Effector CD4-positive, alpha-beta T cell (primary cell): ENCODE results near the gene KMT5B.
"Not testable (repeated sequence)": the region's sequence is repeated elsewhere in the genome, so short reads cannot be mapped to it uniquely, and the experiment has no call there.

Experiments used
- DNase-seq: peaks from one replicate; pipeline ENCODE4 v3.0.0-alpha.2; 2020
- total RNA-seq: gene quantifications from one replicate; lab custom pipeline; 2026; lab: John Stamatoyannopoulos, UW

Gene KMT5B
- 71.1 reads per million, percentile 76 among the genes with 10 or more reads in this experiment for total RNA-seq

GRCh38 chr11:68213135-68213515 is at the start of gene KMT5B:
KMT5B (minus strand) TSS chr11:68213296; CDS start chr11:68190076, 23,220 bp downstream.
- peak; percentile 27 for DNase-seq

- DNase-seq = no peak
Measured at GRCh38 chr11:68262544-68262827, 49.4 kb upstream of the KMT5B start.

DNA sequence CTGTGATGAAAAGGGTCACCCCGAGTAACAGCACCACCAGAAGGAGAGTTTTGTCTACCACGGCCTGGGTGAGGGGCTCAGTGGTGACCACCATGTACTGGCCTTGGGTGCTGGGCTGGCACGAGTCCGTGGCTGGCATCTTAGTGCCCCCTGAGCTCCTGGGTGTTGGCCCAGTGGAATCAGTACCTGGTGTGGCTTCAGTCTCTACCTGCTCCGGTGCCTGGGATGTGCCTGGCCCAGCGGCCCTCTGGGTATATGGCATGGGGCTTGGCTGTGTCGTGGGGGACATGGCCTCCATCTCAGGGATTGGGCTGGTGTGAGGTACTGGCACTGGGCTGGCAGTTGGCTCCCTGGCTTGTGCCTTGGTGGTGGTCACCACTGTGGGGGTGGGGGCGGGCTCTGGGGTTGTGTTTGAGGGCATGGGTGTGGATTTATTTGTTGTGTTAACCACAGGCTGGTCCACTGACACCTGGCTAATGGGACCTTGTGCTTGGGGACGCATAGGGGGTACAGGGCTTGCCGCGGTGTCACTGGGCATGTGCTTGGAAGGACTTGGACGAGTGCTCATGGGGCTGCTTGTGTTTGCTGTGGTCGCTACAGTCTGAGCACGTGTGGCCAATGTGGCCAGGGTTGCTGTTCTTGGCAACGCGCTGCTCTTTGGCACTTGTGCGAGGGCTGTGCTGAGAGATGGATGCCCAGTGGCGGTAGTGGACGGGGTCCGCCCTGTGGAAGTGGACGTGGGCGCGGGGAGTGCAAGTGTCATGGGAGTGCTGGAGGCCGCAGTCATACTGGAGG is 48.9 kb upstream of the KMT5B start:
- DNase-seq = no peak

GRCh38 chr11:68261006-68261405 is 47.9 kb upstream of the KMT5B start:
- DNase-seq = no peak

GRCh38 chr11:68260484-68260883 is 47.4 kb upstream of the KMT5B start:
- no peak for DNase-seq

DNA sequence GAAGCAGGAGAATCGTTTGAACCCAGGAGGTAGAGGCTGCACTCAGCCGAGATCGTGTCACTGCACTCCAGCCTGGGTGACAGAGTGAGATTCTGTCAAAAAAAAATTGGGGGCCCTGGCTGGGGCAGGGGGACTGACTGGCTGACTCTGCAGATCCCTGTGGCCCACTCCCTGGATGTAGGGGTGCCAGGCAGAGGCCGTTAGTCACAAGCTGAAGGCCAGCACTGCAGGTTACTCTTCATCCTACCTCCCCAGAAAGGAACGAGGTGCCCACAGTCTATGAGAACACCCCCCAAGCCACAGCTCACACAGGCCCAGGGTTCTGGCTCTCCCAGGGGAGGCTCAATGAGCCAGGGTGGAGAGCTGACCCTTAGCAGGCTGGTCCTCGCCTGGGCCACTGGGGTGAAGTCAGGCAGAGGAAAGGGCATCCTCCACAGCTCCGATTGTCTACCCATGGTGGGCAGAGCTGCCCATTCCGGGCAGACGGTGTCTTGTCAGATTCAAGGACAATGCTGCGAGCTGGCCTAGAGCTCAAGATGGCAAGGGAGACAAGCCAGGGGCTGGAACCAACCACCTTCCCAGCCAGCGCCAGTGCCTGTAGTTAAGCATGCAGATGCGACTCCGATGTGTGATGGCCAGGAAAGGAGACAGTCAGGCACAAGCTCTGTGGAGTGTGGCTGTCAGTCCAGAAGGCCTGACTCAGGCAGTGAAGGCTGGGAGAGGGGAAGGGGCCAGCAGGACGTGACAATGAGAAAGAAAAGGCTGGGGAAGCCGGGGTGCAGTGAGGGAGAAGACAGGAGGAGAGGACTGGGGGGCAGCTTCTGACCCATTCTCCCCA is 46.2 kb upstream of the KMT5B start:
- DNase-seq = no peak

DNA sequence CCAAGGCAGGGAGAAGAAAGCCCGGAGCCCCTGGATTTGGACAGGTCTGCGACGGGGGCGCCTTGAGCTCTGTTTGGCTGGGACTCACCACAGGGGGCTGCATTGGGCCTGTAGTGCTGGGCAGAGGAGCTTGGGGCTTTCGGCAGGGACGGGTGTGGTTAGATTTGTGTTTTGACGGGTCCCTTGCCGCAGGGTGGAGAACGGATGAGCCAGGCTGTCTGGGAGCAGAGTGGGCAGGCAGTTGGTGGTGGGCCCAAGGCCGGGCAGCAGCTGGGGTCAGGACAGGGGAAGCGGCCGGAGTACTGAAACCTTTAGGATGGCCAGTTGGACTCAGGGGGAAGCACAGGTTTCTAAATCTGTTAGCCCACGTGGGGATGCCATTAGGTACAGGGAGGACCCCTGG is 45.3 kb upstream of the KMT5B start:
- DNase-seq = no peak

GRCh38 chr11:68257477-68258362 is 44.6 kb upstream of the KMT5B start:
- peak; percentile 93 for DNase-seq

- no peak for DNase-seq
Measured at GRCh38 chr11:68256331-68256741, 43.2 kb upstream of the KMT5B start.

DNA sequence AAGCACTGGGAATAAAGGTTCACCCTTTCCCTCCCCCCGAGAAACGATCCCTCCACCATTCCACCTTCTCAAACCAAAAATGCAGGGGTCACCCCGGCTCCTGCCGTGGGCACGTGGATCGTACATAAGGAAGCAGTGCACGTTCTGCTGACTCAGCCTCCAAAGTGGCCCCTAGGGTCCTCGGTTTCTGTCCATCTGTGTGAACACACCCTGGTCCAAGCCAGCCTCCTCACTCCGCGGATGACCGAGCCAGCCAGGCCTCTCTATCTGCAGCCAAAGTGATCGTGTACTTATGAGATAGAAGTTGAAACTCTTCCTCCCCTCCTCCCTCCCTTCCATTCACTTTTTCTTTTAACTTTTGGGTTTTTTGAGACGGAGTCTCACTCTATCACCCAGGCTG is 42.4 kb upstream of the KMT5B start:
- no peak for DNase-seq

- DNase-seq = no peak
Measured at GRCh38 chr11:68254421-68254820, 41.3 kb upstream of the KMT5B start.

DNA sequence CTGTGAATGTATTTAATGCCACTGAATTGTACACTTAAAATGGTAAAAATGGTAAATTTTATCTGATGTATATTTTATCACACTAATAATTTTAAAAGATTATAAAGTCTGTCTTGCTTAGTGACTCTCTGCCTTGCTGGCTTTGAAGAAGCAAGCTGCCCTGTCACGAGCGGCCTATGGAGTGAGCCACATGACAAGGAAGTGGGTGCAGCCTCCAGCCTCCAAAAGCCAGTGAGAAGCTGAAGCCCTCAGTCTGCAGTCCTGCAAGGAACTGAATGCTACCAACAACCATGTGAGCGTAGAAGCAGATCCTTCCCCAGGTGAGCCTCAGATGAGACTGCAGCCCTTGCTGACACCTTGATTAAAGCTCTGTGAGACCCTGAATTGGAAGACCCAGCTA is 38.7 kb upstream of the KMT5B start:
- no peak for DNase-seq

DNA sequence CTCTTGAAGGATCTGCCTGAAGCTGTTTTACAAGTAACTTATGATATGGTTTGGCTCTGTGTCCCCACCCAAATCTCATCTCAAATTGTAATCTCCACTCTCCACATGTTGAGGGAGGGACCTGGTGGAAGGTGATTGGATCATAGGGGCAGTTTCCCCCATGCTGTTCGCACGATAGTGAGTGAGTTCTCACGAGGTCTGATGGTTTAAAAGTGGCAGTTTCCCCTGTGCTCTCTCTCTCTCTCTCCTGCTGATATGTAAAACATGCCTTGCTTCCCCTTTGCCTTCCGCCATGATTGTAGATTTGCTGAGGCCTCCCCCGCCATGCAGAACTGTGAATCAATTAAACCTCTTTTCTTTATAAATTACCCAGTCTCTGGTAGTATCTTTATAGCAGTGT is 31.8 kb upstream of the KMT5B start:
- DNase-seq = not testable (repeated sequence)

GRCh38 chr11:68243847-68244246 is 30.8 kb upstream of the KMT5B start:
- DNase-seq = not testable (repeated sequence)

- DNase-seq = no peak
Measured at GRCh38 chr11:68242616-68243015, 29.5 kb upstream of the KMT5B start.

GRCh38 chr11:68231621-68232020 is 18.5 kb upstream of the KMT5B start:
- no peak for DNase-seq

DNA sequence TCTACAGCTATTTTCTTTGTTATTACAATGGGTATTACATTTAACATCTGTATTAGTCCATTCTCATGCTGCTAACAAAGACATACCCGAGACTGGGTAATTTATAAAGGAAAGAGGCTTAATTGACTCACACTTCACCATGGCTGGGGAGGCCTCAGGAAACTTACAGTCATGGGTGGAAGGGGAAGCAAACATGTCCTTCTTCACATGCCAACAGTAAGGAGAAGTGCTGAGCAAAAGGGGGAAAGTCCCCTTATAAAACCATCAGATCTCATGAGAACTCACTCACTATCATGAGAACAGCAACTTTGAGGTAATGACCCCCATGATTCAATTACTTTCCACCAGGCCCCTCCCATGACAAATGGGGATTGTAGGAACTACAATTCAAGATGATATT is 16.5 kb upstream of the KMT5B start:
- no peak for DNase-seq

GRCh38 chr11:68226421-68226820 is 13.3 kb upstream of the KMT5B start:
- no peak for DNase-seq

DNA sequence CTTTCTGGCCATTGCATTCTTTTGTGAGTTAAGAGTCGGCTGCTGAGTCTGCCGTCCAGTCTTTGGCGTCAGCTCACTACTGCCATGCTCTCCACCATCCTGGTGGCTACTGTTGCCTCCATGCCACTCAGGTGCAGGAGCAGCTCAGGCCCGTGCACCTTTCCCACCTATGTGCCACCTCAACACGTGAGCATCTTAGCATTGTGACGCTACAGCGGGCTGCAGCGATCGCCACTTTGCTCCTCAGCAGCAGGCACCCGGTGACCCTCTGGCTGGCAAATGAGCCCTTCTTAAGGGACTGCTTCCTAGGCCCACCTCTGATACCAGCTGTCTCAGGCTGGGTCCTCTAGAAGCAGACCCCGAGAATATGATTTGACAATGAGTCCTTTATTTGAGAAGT is 11.5 kb upstream of the KMT5B start:
- DNase-seq = no peak

GRCh38 chr11:68223275-68223674 is 10.2 kb upstream of the KMT5B start:
- DNase-seq = no peak

- no peak for DNase-seq
Measured at GRCh38 chr11:68221406-68221805, 8.3 kb upstream of the KMT5B start.

GRCh38 chr11:68216171-68216938 is 3.3 kb upstream of the KMT5B start:
- DNase-seq = no peak
